ENCODE results near the gene TBPL1. TPM values are rescaled to one million over a fixed set of nuclear protein-coding genes. Genes with fewer than 3 reads are reported as not detected.

Gene TBPL1
- total and polyA plus RNA-seq, 2 of the 13 experiments (the other 11 are each of a cell fraction or from before 2014, with no cell fraction given), result 25.3 to 39.3 TPM

GRCh38 chr6:133952815-133953633 is at the start of gene TBPL1 (continued):
- TF ChIP-seq FUBP1 (CRISPR knock-in tag; IDR thresholded peaks at IDR 0.05; ENCODE audit: borderline replicate concordance) (no peak), ZNF33B (CRISPR knock-in tag; IDR thresholded peaks at IDR 0.05) (no peak), GATAD2A (CRISPR knock-in tag; IDR thresholded peaks at IDR 0.05) (peak; percentile 84), MIXL1 (CRISPR knock-in tag; IDR thresholded peaks at IDR 0.05) (peak; percentile 98), MLX (CRISPR knock-in tag; IDR thresholded peaks at IDR 0.05) (no peak), ZNF607 (CRISPR knock-in tag; IDR thresholded peaks at IDR 0.05; ENCODE audit: borderline replicate concordance) (no peak), ZNF816 (CRISPR knock-in tag; IDR thresholded peaks at IDR 0.05; ENCODE audit: borderline replicate concordance) (peak; percentile 71; the same call in 1 of the 2 replicates), HNF4A (CRISPR knock-in tag; IDR thresholded peaks at IDR 0.05) (no peak), SRF (IDR thresholded peaks at IDR 0.05; ENCODE audit: low read depth, low read length) (0 out of 2 replicates have a peak, but pooled peaks have one; percentile 18), TCF12 (IDR thresholded peaks at IDR 0.05) (no peak), TCF12 (CRISPR knock-in tag; IDR thresholded peaks at IDR 0.05) (no peak), HOXA9 (CRISPR knock-in tag; IDR thresholded peaks at IDR 0.05; ENCODE audit: borderline replicate concordance) (no peak), SRY (CRISPR knock-in tag; IDR thresholded peaks at IDR 0.05) (peak; percentile 59; the same call in 1 of the 2 replicates), CSRNP1 (CRISPR knock-in tag; IDR thresholded peaks at IDR 0.05) (peak; percentile 62; the same call in 1 of the 2 replicates)
- TF ChIP-seq, protein P1, sequence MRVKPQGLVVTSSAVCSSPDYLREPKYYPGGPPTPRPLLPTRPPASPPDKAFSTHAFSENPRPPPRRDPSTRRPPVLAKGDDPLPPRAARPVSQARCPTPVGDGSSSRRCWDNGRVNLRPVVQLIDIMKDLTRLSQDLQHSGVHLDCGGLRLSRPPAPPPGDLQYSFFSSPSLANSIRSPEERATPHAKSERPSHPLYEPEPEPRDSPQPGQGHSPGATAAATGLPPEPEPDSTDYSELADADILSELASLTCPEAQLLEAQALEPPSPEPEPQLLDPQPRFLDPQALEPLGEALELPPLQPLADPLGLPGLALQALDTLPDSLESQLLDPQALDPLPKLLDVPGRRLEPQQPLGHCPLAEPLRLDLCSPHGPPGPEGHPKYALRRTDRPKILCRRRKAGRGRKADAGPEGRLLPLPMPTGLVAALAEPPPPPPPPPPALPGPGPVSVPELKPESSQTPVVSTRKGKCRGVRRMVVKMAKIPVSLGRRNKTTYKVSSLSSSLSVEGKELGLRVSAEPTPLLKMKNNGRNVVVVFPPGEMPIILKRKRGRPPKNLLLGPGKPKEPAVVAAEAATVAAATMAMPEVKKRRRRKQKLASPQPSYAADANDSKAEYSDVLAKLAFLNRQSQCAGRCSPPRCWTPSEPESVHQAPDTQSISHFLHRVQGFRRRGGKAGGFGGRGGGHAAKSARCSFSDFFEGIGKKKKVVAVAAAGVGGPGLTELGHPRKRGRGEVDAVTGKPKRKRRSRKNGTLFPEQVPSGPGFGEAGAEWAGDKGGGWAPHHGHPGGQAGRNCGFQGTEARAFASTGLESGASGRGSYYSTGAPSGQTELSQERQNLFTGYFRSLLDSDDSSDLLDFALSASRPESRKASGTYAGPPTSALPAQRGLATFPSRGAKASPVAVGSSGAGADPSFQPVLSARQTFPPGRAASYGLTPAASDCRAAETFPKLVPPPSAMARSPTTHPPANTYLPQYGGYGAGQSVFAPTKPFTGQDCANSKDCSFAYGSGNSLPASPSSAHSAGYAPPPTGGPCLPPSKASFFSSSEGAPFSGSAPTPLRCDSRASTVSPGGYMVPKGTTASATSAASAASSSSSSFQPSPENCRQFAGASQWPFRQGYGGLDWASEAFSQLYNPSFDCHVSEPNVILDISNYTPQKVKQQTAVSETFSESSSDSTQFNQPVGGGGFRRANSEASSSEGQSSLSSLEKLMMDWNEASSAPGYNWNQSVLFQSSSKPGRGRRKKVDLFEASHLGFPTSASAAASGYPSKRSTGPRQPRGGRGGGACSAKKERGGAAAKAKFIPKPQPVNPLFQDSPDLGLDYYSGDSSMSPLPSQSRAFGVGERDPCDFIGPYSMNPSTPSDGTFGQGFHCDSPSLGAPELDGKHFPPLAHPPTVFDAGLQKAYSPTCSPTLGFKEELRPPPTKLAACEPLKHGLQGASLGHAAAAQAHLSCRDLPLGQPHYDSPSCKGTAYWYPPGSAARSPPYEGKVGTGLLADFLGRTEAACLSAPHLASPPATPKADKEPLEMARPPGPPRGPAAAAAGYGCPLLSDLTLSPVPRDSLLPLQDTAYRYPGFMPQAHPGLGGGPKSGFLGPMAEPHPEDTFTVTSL (CRISPR knock-in tag; IDR thresholded peaks at IDR 0.05; ENCODE audit: borderline replicate concordance), result peak; percentile 45
- TF ChIP-seq, protein P2, sequence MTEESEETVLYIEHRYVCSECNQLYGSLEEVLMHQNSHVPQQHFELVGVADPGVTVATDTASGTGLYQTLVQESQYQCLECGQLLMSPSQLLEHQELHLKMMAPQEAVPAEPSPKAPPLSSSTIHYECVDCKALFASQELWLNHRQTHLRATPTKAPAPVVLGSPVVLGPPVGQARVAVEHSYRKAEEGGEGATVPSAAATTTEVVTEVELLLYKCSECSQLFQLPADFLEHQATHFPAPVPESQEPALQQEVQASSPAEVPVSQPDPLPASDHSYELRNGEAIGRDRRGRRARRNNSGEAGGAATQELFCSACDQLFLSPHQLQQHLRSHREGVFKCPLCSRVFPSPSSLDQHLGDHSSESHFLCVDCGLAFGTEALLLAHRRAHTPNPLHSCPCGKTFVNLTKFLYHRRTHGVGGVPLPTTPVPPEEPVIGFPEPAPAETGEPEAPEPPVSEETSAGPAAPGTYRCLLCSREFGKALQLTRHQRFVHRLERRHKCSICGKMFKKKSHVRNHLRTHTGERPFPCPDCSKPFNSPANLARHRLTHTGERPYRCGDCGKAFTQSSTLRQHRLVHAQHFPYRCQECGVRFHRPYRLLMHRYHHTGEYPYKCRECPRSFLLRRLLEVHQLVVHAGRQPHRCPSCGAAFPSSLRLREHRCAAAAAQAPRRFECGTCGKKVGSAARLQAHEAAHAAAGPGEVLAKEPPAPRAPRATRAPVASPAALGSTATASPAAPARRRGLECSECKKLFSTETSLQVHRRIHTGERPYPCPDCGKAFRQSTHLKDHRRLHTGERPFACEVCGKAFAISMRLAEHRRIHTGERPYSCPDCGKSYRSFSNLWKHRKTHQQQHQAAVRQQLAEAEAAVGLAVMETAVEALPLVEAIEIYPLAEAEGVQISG (CRISPR knock-in tag; IDR thresholded peaks at IDR 0.05), result peak; percentile 100
